Islet of Langerhans (tissue), 1 donor: ENCODE data around the gene RPS19BP1.
A peak's percentile ranks its signal among the peaks of the same experiment; 100 is the strongest.
"Not testable (repeated sequence)": the region's sequence is repeated elsewhere in the genome, so short reads cannot be mapped to it uniquely, and the experiment has no call there.

ENCODE experiments used
- FAIRE-seq: peaks from one replicate; lab custom pipeline; 2011; peaks lifted over from hg19 to GRCh38; lab: Jason Lieb, UNC

Gene RPS19BP1

GRCh38 chr22:39528681-39529486 is 3.7 kb downstream of the RPS19BP1 start:
- no peak for FAIRE-seq

DNA sequence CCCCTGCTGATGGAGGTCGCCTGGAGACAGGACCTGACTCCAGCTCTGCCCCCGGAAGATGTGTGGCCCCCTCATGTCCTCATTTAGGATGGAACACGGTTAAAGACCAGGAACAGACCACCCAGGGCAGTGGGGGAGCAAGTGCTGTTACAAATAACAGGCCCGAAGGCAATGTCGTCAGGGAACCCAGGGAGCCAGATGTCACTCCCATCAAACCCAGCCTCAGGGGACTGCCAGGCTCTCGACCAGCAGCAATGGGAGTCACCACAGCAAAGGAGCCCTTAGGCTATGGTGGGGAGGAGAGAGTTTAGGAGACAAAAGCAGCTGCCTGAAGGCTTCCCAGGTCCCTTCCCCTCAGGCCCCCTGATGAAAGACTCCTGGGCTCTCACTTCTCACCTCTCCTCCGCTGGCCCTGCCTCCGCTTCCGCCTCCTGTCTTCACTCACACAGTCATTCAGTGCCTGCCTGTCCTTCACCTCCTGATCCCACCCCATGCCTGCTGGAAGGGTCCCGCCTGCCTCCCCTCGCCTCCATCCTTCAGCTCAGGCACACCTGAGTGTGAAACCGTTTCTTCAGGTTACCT is 4.4 kb downstream of the RPS19BP1 start:
- FAIRE-seq, result no peak

DNA sequence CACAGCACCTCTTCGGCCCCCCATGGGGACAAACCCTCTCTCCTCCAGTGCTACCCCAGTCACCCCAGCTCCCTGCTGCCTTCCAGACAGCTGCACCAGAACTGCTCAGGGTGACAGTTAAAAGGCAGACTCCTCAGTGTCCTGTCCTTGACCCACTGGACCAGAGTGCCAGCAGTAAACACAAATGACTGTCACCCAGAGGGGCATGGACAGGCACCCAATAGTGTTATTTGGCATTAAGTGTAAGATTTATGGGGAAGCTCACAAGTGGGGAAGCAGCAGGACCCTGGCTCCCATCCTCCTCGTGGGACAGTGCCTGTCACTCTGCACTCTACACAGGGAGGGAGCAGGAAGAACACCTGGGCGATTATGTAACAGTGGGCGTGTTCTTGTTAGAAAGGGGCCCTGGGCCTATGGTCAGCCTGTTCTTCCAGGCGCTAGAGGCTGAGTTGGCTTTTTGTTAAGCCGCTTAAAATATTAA is 5.0 kb downstream of the RPS19BP1 start:
- no peak for FAIRE-seq

DNA sequence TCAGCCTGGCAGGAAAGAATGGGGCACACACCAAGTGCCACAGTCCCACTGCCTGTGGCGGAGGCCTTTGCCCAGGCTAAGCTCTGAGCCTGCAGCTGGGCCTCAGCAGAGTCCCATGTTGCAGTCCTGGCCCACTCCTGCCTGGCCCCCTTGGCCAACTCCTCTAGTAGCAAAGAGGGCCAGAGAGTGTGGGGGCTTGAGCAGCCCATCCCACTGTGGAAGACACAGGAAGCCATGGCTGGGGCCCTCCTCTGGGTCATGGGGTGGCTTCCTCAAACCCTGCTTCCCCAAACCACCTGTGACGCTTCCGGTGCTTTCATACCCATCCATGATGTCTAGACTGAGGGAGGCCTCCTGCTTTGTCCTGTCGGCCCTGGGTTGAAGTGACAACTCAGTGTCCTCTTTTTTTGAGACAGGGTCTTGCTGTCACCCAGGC is 5.8 kb downstream of the RPS19BP1 start:
- FAIRE-seq, result no peak

GRCh38 chr22:39525658-39525975 is 6.9 kb downstream of the RPS19BP1 start:
- no peak for FAIRE-seq

DNA sequence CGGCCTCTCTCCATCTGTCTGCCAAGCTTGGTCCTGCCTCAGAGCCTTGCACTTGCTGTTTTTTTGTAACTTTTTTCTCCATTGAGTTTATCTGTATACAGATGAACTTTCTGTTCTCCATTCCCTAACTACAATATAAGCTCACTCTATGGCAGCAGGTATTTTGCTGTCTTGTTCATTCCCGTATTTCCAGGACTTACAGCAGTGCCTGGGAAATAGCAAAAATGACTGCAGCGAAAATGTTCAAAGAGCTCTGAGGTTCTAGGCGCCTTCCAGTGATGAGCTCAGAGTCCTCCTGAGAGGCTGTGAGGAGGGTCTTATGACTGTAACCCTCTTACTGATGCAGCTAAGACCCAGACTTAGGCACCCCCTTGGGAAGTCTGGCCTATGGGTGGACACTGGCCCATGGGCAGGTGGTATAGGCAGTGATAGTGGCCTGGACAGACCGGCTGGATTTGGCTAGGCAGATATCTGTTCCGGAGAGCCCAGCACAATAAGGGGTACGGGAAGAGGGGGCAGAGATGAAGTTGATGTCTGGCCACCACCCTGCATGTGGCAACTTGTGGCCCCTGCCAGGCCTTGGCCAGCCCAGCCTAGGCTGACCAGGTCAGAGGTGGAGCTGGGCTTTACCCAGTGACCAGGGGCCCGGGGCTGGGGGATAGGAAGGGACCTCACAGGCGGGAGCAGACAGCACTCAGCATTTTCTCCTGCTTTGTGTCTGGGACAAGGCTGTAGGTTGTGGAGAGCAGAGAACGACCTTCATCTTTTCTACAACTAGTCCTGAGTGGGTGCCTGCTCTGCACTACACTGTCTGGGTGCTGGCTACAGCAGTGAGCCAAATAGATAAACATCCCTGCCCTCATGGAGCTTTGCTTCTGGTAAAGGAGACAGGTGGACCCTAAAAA is 7.5 kb downstream of the RPS19BP1 start:
- no peak for FAIRE-seq

DNA sequence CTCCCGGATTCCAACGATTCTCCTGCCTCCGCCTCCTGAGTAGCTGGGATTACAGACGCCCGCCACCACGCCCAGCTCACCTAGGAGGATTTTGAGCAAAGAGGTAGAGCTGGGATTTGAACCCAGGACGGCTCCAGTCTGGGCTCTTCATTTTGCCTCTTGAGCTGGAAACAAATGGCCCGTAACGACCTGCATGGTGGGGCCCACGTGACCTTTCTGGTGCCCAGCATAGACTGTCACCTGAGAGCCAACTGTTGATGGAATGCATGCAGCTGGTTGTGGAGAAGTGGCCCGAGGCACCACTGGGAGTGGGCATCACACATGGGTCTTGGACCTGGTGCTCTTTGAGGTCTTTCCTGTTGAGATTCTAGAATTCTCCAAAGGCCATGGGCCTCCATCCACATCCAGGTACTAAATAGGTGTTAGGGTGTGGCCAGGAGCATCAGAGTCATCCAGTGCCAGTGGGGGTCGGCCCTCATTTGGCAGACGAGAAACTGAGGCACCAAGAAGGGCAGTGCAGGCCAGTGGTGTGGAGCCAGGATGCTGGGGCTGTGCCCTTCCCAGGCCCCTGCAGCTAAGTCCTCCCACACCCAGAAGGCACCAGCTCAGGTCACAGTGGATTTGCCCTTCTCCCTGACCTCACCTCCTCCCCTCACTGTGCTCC is 8.3 kb downstream of the RPS19BP1 start:
- no peak for FAIRE-seq

DNA sequence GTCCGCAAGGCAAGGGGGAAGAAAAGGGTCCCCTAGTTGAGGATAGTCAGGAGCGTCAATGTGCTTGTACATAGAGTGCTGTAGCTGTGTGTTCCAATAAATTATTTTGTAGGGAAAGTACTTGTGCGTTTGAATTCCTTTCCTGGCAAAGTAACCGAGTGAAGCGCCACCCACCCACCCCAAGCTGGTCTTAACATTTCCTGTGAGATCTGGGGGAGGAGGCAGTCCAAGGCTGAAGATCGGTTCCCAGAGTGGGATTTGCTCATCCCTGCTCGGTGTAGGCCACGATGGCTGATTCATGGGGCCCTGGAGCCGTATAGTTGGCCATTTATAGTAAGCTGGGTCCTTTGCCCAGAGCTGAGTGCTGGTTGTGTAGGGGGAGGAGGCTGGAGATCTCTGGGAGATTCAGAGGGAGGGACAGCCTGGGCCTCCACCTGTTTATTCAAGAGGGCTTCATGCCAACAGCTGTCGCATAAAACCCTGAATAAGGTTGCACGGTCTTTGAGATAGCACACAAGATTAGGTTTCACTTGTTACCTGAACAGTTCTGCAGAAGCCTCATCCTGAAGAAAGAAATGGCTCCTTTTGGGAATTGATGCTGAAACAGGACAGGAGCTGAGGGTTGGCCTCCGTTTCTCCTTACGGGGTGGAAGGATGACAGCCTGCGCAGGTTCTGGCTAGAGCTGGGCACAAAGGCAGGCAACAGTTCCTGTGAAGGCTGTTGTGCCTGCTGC is 9.8 kb downstream of the RPS19BP1 start:
- no peak for FAIRE-seq

DNA sequence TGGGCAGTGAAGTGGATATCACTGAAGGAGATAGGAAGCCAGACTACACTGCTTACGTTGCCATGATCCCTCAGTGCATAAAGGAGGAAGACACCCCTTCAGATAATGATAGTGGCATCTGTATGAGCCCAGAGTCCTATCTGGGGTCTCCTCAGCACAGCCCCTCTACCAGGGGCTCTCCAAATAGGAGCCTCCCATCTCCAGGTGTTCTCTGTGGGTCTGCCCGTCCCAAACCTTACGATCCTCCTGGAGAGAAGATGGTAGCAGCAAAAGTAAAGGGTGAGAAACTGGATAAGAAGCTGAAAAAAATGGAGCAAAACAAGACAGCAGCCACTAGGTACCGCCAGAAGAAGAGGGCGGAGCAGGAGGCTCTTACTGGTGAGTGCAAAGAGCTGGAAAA is 10.5 kb downstream of the RPS19BP1 start:
- not testable (repeated sequence) for FAIRE-seq

- not testable (repeated sequence) for FAIRE-seq
Measured at GRCh38 chr22:39521106-39521885, 11.3 kb downstream of the RPS19BP1 start.

GRCh38 chr22:39520226-39521105 is 12.1 kb downstream of the RPS19BP1 start, which contains the start of gene ATF4:
Gene ATF4 (plus strand): TSS chr22:39520562. CDS start chr22:39521446, 884 bp downstream.
- FAIRE-seq, result peak; percentile 13

GRCh38 chr22:39519681-39520225 is 12.8 kb downstream of the RPS19BP1 start:
- no peak for FAIRE-seq

DNA sequence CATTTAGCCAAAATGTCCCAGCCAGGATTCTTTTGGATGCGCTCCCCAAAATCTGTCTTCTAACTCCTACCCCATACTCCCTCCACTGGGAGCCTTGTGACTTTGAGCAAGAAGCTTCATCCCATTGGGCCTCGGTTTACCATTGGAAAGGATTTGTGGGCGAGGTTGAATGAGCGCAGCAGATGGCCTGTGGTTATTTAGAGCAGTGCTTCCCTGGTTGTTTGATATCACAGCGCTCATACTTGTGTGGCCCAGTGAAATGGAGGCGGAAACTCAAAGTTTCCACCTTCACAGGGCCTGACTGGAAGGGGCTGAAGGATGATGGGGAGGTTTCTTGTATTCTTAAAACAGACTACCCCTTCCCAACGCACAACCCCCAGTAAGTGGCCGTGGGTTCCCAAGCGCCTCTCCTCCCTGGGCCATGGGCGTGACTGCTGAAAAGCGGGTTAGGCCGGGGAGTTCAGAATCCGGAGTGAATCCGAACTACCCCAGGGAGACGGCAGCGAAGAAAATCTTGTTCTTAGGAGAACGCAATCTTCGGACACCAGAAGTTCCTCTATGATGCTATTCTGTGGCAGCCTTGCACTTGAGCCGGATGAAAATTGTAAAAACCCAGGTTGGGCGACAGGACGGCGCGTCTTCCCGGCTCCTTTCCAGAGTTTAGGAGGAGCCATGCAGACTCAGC is 13.4 kb downstream of the RPS19BP1 start:
- FAIRE-seq, result no peak

- FAIRE-seq, result no peak
Measured at GRCh38 chr22:39518144-39518786, 14.3 kb downstream of the RPS19BP1 start.

GRCh38 chr22:39517470-39517869 is 15.1 kb downstream of the RPS19BP1 start:
- no peak for FAIRE-seq

GRCh38 chr22:39515266-39516050 is 17.1 kb downstream of the RPS19BP1 start:
- no peak for FAIRE-seq

DNA sequence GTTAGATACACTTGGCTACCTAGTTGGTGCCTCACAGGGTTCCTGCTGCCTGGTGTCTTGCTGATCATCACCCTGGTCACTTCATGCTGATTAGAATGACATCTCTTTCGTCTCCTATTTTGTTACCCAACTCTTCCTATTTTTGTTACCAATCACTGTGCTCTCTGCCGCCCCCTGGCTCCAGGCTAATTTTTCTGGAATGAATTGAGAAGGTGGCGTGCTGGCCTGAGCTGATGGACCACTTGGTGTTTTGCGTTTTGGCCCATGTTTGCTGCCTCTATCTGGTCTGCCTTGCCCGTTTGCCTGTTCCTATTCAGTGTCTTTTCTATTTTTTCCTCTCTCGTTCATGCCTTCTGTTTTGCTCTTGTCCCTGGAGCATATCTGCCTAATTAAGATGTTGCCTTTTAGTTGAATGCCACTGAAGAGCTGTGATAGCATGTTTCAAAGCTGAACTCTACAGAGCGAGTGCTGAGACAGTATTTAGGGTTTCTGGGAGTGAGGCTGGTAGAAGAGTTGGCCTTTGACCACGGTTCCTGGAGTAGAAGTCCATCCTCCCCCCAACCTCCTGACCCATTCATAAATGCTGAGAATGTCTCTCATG is 18.1 kb downstream of the RPS19BP1 start:
- no peak for FAIRE-seq
